Liver (tissue), 9 donors: ENCODE results near the gene SCEL. TPM values are rescaled to one million over a fixed set of nuclear protein-coding genes. Genes with fewer than 3 reads are reported as not detected.

Experiments
- DNase-seq: peaks from one replicate; pipeline ENCODE4 v3.0.0-alpha.2; 2017; ENCODE audit warnings: low spot score
- H3K27ac ChIP-seq, 2 donors: one replicate each; pipeline ENCODE4 v1.7.0; 2013; ENCODE audit warnings: inconsistent platforms in 2 of 2, low read length in 2 of 2, control low read depth in 1 of 2, low read depth in 1 of 2, mild to moderate bottlenecking in 1 of 2
- H3K27me3 ChIP-seq, 4 donors: one replicate each; pipeline versions ENCODE4 v1.6.1 to v1.7.0; 2013; ENCODE audit warnings: low read length in 3 of 4, inconsistent platforms in 1 of 4, mild to moderate bottlenecking in 1 of 4, moderate library complexity in 1 of 4; ENCODE audit not compliant: control insufficient read depth in 4 of 4, insufficient read depth in 4 of 4
- H3K36me3 ChIP-seq, 4 donors: one replicate each; pipeline versions ENCODE4 v1.6.1 to v1.7.0; 2013; ENCODE audit warnings: low read length in 3 of 4, mild to moderate bottlenecking in 3 of 4, low read depth in 1 of 4, moderate library complexity in 1 of 4; ENCODE audit not compliant: control insufficient read depth in 4 of 4, insufficient read depth in 3 of 4
- H3K4me1 ChIP-seq, 4 donors: one replicate each; pipeline versions ENCODE4 v1.6.1 to v1.7.0; 2013; ENCODE audit warnings: low read length in 3 of 4, mild to moderate bottlenecking in 3 of 4, moderate library complexity in 1 of 4; ENCODE audit not compliant: control insufficient read depth in 4 of 4, insufficient read depth in 4 of 4
- H3K4me3 ChIP-seq, 3 donors: one replicate each; pipeline versions ENCODE4 v1.6.1 to v1.7.0; 2013; ENCODE audit warnings: low read length in 3 of 3, control low read depth in 1 of 3, low read depth in 1 of 3, mild to moderate bottlenecking in 1 of 3
- H3K9ac ChIP-seq, 2 donors: one replicate each; pipeline ENCODE4 v1.7.0; 2013; ENCODE audit warnings: low read length in 2 of 2, mild to moderate bottlenecking in 2 of 2, moderate library complexity in 2 of 2, control low read depth in 1 of 2, low read depth in 1 of 2
- H3K9me3 ChIP-seq, 4 donors: one replicate each; pipeline versions ENCODE4 v1.6.1 to v1.7.0; 2013; ENCODE audit warnings: low read length in 3 of 4; ENCODE audit not compliant: control insufficient read depth in 4 of 4
- EGR1 ChIP-seq, 2 donors: IDR thresholded peaks; 2 replicates each; pipeline ENCODE4 v1.6.1; 2016 to 2018; ENCODE audit warnings: antibody characterized with exemption in 2 of 2, low read depth in 2 of 2
- FOXA1 ChIP-seq: IDR thresholded peaks from 2 replicates; pipeline ENCODE4 v1.6.1; 2016; ENCODE audit warnings: antibody characterized with exemption
- GABPA ChIP-seq, 2 donors: IDR thresholded peaks in 1 of 2; conservative IDR thresholded peaks in 1 of 2; 2 replicates each; pipeline ENCODE4 v1.6.1; 2016; ENCODE audit warnings: antibody characterized with exemption in 2 of 2, mild to moderate bottlenecking in 1 of 2, moderate library complexity in 1 of 2
- HNF4A ChIP-seq, 2 donors: conservative IDR thresholded peaks; 2 replicates each; pipeline ENCODE4 v1.6.1; 2016; ENCODE audit warnings: antibody characterized with exemption in 2 of 2, mild to moderate bottlenecking in 2 of 2
- HNF4G ChIP-seq: IDR thresholded peaks from 2 replicates; pipeline ENCODE4 v1.6.1; 2016; ENCODE audit warnings: antibody characterized with exemption
- JUND ChIP-seq, 2 donors: IDR thresholded peaks; 2 replicates each; pipeline ENCODE4 v1.6.1; 2016; ENCODE audit warnings: antibody characterized with exemption in 2 of 2
- NR2F2 ChIP-seq: IDR thresholded peaks from 2 replicates; pipeline ENCODE4 v1.6.1; 2016; ENCODE audit warnings: antibody characterized with exemption
- RAD21 ChIP-seq, 2 donors: IDR thresholded peaks; 2 replicates each; pipeline ENCODE4 v1.6.1; 2016; ENCODE audit warnings: antibody characterized with exemption in 2 of 2, mild to moderate bottlenecking in 2 of 2
- RXRA ChIP-seq, 2 donors: IDR thresholded peaks; 2 replicates each; pipeline ENCODE4 v1.6.1; 2017 to 2018; ENCODE audit warnings: antibody characterized with exemption in 2 of 2, mild to moderate bottlenecking in 1 of 2
- SP1 ChIP-seq: IDR thresholded peaks from 2 replicates; pipeline ENCODE4 v1.6.1; 2018; ENCODE audit warnings: antibody characterized with exemption, mild to moderate bottlenecking
- TAF1 ChIP-seq: conservative IDR thresholded peaks from 2 replicates; pipeline ENCODE4 v1.6.1; 2016; ENCODE audit warnings: antibody characterized with exemption, mild to moderate bottlenecking
- YY1 ChIP-seq: IDR thresholded peaks from 2 replicates; pipeline ENCODE4 v1.6.1; 2016; ENCODE audit warnings: antibody characterized with exemption, mild to moderate bottlenecking
- WGBS: extraction: QIAGEN DNeasy Blood & Tissue Kit; methylation state at CpG from one replicate; pipeline ENCODE4 v1.1.7; 2013; 5-methylcytosine and 5-hydroxymethylcytosine counted together
- polyA plus RNA-seq, 2 donors: library from polyadenylated mRNA; stranded (reverse) in 1 of 2; unstranded in 1 of 2; fragments of 200-250 nt in 1 of 2; fragments of >200 nt in 1 of 2; fragmentation: Nextera tagmentation in 1 of 2; extraction: Ambion mirVana in 1 of 2; gene quantifications; one replicate each; pipeline versions ENCODE4 v1.2.1 to v1.2.3, GENCODE V29; 2013 to 2015
- total RNA-seq, 2 donors: library from RNA; depleted of rRNA; stranded (reverse); fragments of >200 nt; gene quantifications; one replicate each; pipeline ENCODE4 v1.2.3, GENCODE V29; 2014
- TF ChIP-seq, protein P1 (sequence below): IDR thresholded peaks from 2 replicates; pipeline ENCODE4 v1.6.1; 2016; ENCODE audit warnings: antibody characterized with exemption
- TF ChIP-seq, protein P2 (sequence below): IDR thresholded peaks from 2 replicates; pipeline ENCODE4 v1.6.1; 2016; ENCODE audit warnings: antibody characterized with exemption, mild to moderate bottlenecking
- TF ChIP-seq, protein P3 (sequence below): fragments of 150-350 bp; IDR thresholded peaks from 2 replicates; pipeline ENCODE4 v1.5.1; 2017; ENCODE audit warnings: improper control_type of control experiment, low read depth, low read length; ENCODE audit not compliant: missing input control
- TF ChIP-seq, protein P4 (sequence below): IDR thresholded peaks from 2 replicates; pipeline ENCODE4 v1.6.1; 2016; ENCODE audit warnings: antibody characterized with exemption
- TF ChIP-seq, protein P5 (sequence below): IDR thresholded peaks from 2 replicates; pipeline ENCODE4 v1.6.1; 2016; ENCODE audit warnings: antibody characterized with exemption
- donor health status: healthy.
- donor health status: healthy.
- donor health status: healthy.
- donor health status: healthy.
- donor health status: healthy.

SCEL gene
- total and polyA plus RNA-seq, 4 donors, result 0.02 TPM; not detected in 3

DNA sequence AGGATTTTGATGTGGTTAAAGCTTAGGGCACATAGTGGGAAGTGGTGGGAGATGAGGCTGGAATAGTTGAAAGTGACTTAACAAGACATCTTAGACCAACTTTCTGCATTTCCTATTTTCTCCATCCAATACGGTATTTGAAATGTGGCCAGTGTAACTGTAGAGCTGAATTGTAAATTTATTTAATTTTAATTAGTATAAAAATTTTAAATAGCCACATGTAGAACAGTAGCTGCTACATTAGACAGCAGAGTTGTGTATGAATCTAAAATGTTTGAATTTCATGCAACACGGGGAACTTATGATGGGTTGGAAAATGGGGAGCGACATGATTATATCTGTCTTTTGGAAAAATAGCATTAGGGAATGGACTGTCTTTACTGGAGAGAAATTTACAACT lies 7.1 kb upstream of the SCEL start (continued):
- no peak for TF ChIP-seq JUND (IDR thresholded peaks at IDR 0.05)
- TF ChIP-seq YY1, result no peak
- no peak for TF ChIP-seq RXRA (IDR thresholded peaks at IDR 0.05)
- no peak for TF ChIP-seq SP1

DNA sequence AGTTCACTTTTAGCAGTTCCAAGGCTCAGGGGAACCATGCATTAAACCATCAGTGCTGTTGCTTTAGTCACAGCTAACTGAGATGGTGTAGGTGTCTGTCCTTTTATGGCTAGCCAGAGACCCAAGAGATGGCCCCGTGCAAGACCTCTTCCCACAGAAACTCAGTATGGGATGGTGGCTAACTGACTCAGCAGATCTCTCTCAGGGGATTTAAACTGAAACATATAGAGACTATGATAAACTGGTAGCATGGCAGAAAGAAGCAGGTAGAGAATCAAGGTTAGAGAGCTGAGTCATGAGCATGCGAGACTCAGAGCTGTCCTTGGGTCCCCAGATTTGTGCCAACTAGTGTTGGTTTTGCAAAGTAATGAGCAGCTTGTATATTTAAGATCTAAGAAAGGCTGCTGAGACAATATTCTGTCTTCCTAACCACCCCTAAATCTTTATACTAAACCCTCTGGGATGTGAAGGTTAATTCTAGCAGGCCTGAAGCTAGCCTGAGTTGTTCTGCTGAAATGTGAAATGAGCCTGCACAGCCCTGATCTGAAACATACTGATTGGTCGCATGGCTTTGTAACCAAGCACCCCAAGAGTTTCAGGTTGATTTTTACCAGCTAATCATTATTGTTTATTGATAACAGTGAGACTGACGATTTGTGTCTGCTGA lies 6.5 kb upstream of the SCEL start:
- 61% methylated on average over 4 of the region's 4 CpGs for WGBS
- Histone ChIP-seq H3K9ac (no peak overlapping the region), H3K4me1 (no peaks in the 10 kb centered on the region), H3K36me3 (no peaks in the 10 kb centered on the region), H3K27ac (no peak overlapping the region), H3K27me3 (peaks cover 0 to 4% (median 1%) of the 10 kb centered on the region in 4 donors), H3K9me3 (no peaks in the 10 kb centered on the region), H3K4me3 (no peak overlapping the region)
- no peak for DNase-seq
- TF ChIP-seq JUND (IDR thresholded peaks at IDR 0.05) (no peak), RXRA (IDR thresholded peaks at IDR 0.05) (no peak), EGR1 (IDR thresholded peaks at IDR 0.05; ENCODE audit: low read depth in 2 of 2) (no peak), GABPA (IDR thresholded peaks at IDR 0.05 in 1 of 2, conservative IDR thresholded peaks at IDR 0.05 in 1 of 2) (no peak), HNF4G (no peak), FOXA1 (no peak), TAF1 (no peak), YY1 (no peak), NR2F2 (no peak), SP1 (no peak), HNF4A (conservative IDR thresholded peaks at IDR 0.05) (no peak), RAD21 (IDR thresholded peaks at IDR 0.05) (no peak)
- TF ChIP-seq, protein P1, sequence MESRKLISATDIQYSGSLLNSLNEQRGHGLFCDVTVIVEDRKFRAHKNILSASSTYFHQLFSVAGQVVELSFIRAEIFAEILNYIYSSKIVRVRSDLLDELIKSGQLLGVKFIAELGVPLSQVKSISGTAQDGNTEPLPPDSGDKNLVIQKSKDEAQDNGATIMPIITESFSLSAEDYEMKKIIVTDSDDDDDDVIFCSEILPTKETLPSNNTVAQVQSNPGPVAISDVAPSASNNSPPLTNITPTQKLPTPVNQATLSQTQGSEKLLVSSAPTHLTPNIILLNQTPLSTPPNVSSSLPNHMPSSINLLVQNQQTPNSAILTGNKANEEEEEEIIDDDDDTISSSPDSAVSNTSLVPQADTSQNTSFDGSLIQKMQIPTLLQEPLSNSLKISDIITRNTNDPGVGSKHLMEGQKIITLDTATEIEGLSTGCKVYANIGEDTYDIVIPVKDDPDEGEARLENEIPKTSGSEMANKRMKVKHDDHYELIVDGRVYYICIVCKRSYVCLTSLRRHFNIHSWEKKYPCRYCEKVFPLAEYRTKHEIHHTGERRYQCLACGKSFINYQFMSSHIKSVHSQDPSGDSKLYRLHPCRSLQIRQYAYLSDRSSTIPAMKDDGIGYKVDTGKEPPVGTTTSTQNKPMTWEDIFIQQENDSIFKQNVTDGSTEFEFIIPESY, result no peak
- TF ChIP-seq, protein P2, sequence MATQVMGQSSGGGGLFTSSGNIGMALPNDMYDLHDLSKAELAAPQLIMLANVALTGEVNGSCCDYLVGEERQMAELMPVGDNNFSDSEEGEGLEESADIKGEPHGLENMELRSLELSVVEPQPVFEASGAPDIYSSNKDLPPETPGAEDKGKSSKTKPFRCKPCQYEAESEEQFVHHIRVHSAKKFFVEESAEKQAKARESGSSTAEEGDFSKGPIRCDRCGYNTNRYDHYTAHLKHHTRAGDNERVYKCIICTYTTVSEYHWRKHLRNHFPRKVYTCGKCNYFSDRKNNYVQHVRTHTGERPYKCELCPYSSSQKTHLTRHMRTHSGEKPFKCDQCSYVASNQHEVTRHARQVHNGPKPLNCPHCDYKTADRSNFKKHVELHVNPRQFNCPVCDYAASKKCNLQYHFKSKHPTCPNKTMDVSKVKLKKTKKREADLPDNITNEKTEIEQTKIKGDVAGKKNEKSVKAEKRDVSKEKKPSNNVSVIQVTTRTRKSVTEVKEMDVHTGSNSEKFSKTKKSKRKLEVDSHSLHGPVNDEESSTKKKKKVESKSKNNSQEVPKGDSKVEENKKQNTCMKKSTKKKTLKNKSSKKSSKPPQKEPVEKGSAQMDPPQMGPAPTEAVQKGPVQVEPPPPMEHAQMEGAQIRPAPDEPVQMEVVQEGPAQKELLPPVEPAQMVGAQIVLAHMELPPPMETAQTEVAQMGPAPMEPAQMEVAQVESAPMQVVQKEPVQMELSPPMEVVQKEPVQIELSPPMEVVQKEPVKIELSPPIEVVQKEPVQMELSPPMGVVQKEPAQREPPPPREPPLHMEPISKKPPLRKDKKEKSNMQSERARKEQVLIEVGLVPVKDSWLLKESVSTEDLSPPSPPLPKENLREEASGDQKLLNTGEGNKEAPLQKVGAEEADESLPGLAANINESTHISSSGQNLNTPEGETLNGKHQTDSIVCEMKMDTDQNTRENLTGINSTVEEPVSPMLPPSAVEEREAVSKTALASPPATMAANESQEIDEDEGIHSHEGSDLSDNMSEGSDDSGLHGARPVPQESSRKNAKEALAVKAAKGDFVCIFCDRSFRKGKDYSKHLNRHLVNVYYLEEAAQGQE, result no peak
- TF ChIP-seq, protein P3, sequence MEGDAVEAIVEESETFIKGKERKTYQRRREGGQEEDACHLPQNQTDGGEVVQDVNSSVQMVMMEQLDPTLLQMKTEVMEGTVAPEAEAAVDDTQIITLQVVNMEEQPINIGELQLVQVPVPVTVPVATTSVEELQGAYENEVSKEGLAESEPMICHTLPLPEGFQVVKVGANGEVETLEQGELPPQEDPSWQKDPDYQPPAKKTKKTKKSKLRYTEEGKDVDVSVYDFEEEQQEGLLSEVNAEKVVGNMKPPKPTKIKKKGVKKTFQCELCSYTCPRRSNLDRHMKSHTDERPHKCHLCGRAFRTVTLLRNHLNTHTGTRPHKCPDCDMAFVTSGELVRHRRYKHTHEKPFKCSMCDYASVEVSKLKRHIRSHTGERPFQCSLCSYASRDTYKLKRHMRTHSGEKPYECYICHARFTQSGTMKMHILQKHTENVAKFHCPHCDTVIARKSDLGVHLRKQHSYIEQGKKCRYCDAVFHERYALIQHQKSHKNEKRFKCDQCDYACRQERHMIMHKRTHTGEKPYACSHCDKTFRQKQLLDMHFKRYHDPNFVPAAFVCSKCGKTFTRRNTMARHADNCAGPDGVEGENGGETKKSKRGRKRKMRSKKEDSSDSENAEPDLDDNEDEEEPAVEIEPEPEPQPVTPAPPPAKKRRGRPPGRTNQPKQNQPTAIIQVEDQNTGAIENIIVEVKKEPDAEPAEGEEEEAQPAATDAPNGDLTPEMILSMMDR, result no peak
- TF ChIP-seq, protein P4, sequence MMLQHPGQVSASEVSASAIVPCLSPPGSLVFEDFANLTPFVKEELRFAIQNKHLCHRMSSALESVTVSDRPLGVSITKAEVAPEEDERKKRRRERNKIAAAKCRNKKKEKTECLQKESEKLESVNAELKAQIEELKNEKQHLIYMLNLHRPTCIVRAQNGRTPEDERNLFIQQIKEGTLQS, result no peak
- TF ChIP-seq, protein P5, sequence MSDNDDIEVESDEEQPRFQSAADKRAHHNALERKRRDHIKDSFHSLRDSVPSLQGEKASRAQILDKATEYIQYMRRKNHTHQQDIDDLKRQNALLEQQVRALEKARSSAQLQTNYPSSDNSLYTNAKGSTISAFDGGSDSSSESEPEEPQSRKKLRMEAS, result no peak
